ENCODE results near the gene APLP2.

- TF ChIP-seq EZH2phosphoT487 (IDR thresholded peaks at IDR 0.05; ENCODE audit: borderline replicate concordance), result no peak
- no peak for TF ChIP-seq POLR2A (IDR thresholded peaks at IDR 0.05; ENCODE audit: borderline replicate concordance, extremely low read depth, insufficient read depth, insufficient read length)
- TF ChIP-seq POLR2AphosphoS5 (IDR thresholded peaks at IDR 0.05; ENCODE audit: low read depth, low read length), result no peak
- TF ChIP-seq, protein P1, sequence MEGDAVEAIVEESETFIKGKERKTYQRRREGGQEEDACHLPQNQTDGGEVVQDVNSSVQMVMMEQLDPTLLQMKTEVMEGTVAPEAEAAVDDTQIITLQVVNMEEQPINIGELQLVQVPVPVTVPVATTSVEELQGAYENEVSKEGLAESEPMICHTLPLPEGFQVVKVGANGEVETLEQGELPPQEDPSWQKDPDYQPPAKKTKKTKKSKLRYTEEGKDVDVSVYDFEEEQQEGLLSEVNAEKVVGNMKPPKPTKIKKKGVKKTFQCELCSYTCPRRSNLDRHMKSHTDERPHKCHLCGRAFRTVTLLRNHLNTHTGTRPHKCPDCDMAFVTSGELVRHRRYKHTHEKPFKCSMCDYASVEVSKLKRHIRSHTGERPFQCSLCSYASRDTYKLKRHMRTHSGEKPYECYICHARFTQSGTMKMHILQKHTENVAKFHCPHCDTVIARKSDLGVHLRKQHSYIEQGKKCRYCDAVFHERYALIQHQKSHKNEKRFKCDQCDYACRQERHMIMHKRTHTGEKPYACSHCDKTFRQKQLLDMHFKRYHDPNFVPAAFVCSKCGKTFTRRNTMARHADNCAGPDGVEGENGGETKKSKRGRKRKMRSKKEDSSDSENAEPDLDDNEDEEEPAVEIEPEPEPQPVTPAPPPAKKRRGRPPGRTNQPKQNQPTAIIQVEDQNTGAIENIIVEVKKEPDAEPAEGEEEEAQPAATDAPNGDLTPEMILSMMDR (IDR thresholded peaks at IDR 0.05 in 2 of 3, conservative IDR thresholded peaks at IDR 0.05 in 1 of 3; ENCODE audit: borderline replicate concordance in 1 of 3, insufficient read depth in 1 of 3, low read depth in 2 of 3, low read length in 2 of 3), result 0 out of 6 replicates have a peak, but pooled peaks of 1 of the 3 experiments have one; percentile 7
- TF ChIP-seq JUND (IDR thresholded peaks at IDR 0.05), result no peak
- no peak for TF ChIP-seq EZH2 (IDR thresholded peaks at IDR 0.05)
- no peak for TF ChIP-seq CEBPB (IDR thresholded peaks at IDR 0.05; ENCODE audit: low read depth)
- TF ChIP-seq REST (IDR thresholded peaks at IDR 0.05; ENCODE audit: low read depth), result no peak
- no peak for TF ChIP-seq YY1 (IDR thresholded peaks at IDR 0.05; ENCODE audit: extremely low read depth, insufficient replicate concordance, low read depth, low read length)
- no peak for TF ChIP-seq ZFX (IDR thresholded peaks at IDR 0.05)
- TF ChIP-seq, protein P2, sequence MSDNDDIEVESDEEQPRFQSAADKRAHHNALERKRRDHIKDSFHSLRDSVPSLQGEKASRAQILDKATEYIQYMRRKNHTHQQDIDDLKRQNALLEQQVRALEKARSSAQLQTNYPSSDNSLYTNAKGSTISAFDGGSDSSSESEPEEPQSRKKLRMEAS (IDR thresholded peaks at IDR 0.05), result no peak
- TF ChIP-seq TCF7L2 (IDR thresholded peaks at IDR 0.05; ENCODE audit: borderline replicate concordance, extremely low read depth, insufficient read depth, insufficient read length), result no peak
- no peak for TF ChIP-seq SIN3A (IDR thresholded peaks at IDR 0.05; ENCODE audit: low read depth)
Observed at GRCh38 chr11:130189492-130190210, 120.0 kb downstream of the APLP2 start.
